ENCODE measurements around the gene EDEM1. TPM values are rescaled to one million over a fixed set of nuclear protein-coding genes. Genes with fewer than 3 reads are reported as not detected.

EDEM1 gene
- total and polyA plus RNA-seq, 2 experiments from 2014 or later: 5.0 to 51.6 TPM

GRCh38 chr3:5252131-5252530 is 64.6 kb downstream of the EDEM1 start:
- DNase-seq (ENCODE audit: low read depth in 1 of 2, low spot score in 1 of 2): no peak
- no peak overlapping the region for H3K27ac ChIP-seq
- H3K4me1 ChIP-seq (ENCODE audit: low read depth): no peaks in the 10 kb centered on the region
- no peak overlapping the region for H3K4me3 ChIP-seq
- TF ChIP-seq CTCF (IDR thresholded peaks at IDR 0.05; ENCODE audit: low read depth, low read length): no peak
- no peaks in the 10 kb centered on the region for H3K36me3 ChIP-seq
- H3K27me3 ChIP-seq: no peaks in the 10 kb centered on the region
- H3K9me3 ChIP-seq (ENCODE audit: low read depth): no peaks in the 10 kb centered on the region

GRCh38 chr3:5254281-5255048 is 67.0 kb downstream of the EDEM1 start:
- TF ChIP-seq CTCF (IDR thresholded peaks at IDR 0.05; ENCODE audit: low read depth, low read length): no peak
- Histone ChIP-seq H3K36me3 (no peaks in the 10 kb centered on the region), H3K4me1 (ENCODE audit: low read depth) (no peaks in the 10 kb centered on the region), H3K9me3 (ENCODE audit: low read depth) (no peaks in the 10 kb centered on the region), H3K27me3 (no peaks in the 10 kb centered on the region), H3K4me3 (no peak overlapping the region), H3K27ac (no peak overlapping the region)
- no peak for DNase-seq (ENCODE audit: low read depth in 1 of 2, low spot score in 1 of 2)

GRCh38 chr3:5255404-5256344 is 68.2 kb downstream of the EDEM1 start:
- Histone ChIP-seq H3K36me3 (no peaks in the 10 kb centered on the region), H3K4me1 (ENCODE audit: low read depth) (no peaks in the 10 kb centered on the region), H3K4me3 (no peak overlapping the region), H3K9me3 (ENCODE audit: low read depth) (no peaks in the 10 kb centered on the region), H3K27ac (no peak overlapping the region), H3K27me3 (no peaks in the 10 kb centered on the region)
- DNase-seq (ENCODE audit: low read depth in 1 of 2, low spot score in 1 of 2): no peak
- no peak for TF ChIP-seq CTCF (IDR thresholded peaks at IDR 0.05; ENCODE audit: low read depth, low read length)

- H3K36me3 ChIP-seq: no peaks in the 10 kb centered on the region
- H3K4me3 ChIP-seq: no peak overlapping the region
- no peak for TF ChIP-seq CTCF (IDR thresholded peaks at IDR 0.05; ENCODE audit: low read depth, low read length)
- no peak overlapping the region for H3K27ac ChIP-seq
- no peaks in the 10 kb centered on the region for H3K9me3 ChIP-seq (ENCODE audit: low read depth)
- H3K4me1 ChIP-seq (ENCODE audit: low read depth): no peaks in the 10 kb centered on the region
- no peaks in the 10 kb centered on the region for H3K27me3 ChIP-seq
- DNase-seq (ENCODE audit: low read depth in 1 of 2, low spot score in 1 of 2): no peak
Observed at GRCh38 chr3:5258526-5258925, 71.0 kb downstream of the EDEM1 start.

GRCh38 chr3:5260992-5261501 is 73.5 kb downstream of the EDEM1 start:
- no peak for DNase-seq (ENCODE audit: low read depth in 1 of 2, low spot score in 1 of 2)
- no peaks in the 10 kb centered on the region for H3K9me3 ChIP-seq (ENCODE audit: low read depth)
- H3K4me3 ChIP-seq: no peak overlapping the region
- no peak for TF ChIP-seq CTCF (IDR thresholded peaks at IDR 0.05; ENCODE audit: low read depth, low read length)
- H3K27me3 ChIP-seq: no peaks in the 10 kb centered on the region
- no peak overlapping the region for H3K27ac ChIP-seq
- no peaks in the 10 kb centered on the region for H3K4me1 ChIP-seq (ENCODE audit: low read depth)
- no peaks in the 10 kb centered on the region for H3K36me3 ChIP-seq
